ENCODE measurements around the gene SLC26A11. TPM values are rescaled to one million over a fixed set of nuclear protein-coding genes. Genes with fewer than 3 reads are reported as not detected.

The SLC26A11 gene
- total and polyA plus RNA-seq, 2 of the 13 experiments (the other 11 are each of a cell fraction or from before 2014, with no cell fraction given) = 8.7 to 13.2 TPM

DNA sequence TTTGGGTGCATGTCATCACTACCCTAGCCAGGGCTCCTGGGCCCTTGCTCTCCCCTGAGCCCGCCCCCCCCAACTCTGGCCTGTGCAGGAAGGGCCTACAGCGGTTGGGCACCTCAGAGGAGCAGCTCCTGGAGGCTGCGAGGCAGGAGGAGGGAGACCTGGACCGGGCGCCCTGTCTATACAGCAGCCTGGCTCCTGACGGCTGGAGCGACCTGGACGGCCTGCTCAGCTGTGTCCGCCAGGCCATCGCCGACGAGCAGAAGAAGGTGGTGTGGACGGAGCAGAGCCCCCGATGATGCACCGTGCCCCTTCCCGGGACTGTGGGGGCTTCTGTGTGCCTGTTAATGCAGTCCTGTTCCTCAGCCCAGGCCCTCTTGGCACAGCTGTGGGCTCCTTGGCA is 12.2 kb upstream of the SLC26A11 start:
- Histone ChIP-seq H3K79me2 (ENCODE audit: insufficient read depth, low read length) (no peaks in the 10 kb centered on the region), H4K20me1 (ENCODE audit: insufficient read depth, low read length) (no peaks in the 10 kb centered on the region), H3K27me3 (ENCODE audit: control insufficient read depth in 1 of 2, insufficient read depth in 2 of 2, low read length in 2 of 2) (no peaks in the 10 kb centered on the region), H3K4me3 (replicated peaks in 1 of 3; ENCODE audit: insufficient read depth in 1 of 3, low read depth in 2 of 3, low read length in 3 of 3) (no peak overlapping the region), H3K9me3 (ENCODE audit: low read length) (no peaks in the 10 kb centered on the region), H3K4me1 (ENCODE audit: insufficient read depth, low read length) (no peaks in the 10 kb centered on the region), H3K9ac (ENCODE audit: insufficient read depth, low read depth, low read length) (no peak overlapping the region), H3K27ac (ENCODE audit: extremely low read length, insufficient read depth, low read length) (no peak overlapping the region), H2AFZ (ENCODE audit: low read length) (no peak overlapping the region), H3K36me3 (replicated peaks in 1 of 2; ENCODE audit: control insufficient read depth in 1 of 2, insufficient read depth in 2 of 2, low read length in 2 of 2) (peaks cover 16 to 26% of the 10 kb centered on the region in 2 experiments), H3K4me2 (ENCODE audit: low read depth, low read length) (no peak overlapping the region)
- ATAC-seq (no peak), DNase-seq (ENCODE audit: low spot score) (no peak), FAIRE-seq (no peak)
- WGBS (ENCODE audit: low lambda C conversion rate) = 100% methylated on average over 3 of the region's 16 CpGs
- ChIA-PET CTCF (ENCODE audit: low intra/inter-chr PET ratio, low total read pairs) (no interaction called here), POLR2A (no interaction called here)
- BruUV-seq (replicated peaks) = no TSS peak
- in situ Hi-C loops (cut with HindIII; ENCODE audit: extremely low pct_ligation_motif_present, low pct_unique_long_range_greater_than_20kb) (no loop called here), intact Hi-C loops (cut with micrococcal nuclease; ENCODE audit: unreplicated experiment) (no loop called here)
- TF ChIP-seq ZNF280B (CRISPR knock-in tag; IDR thresholded peaks at IDR 0.05; ENCODE audit: borderline replicate concordance) (no peak), NFATC3 (CRISPR knock-in tag; IDR thresholded peaks at IDR 0.05) (no peak), ZNF761 (CRISPR knock-in tag; conservative IDR thresholded peaks at IDR 0.05) (no peak), ZBTB38 (CRISPR knock-in tag; IDR thresholded peaks at IDR 0.05) (0 out of 2 replicates have a peak, but pooled peaks have one; percentile 50), ZNF264 (CRISPR knock-in tag; IDR thresholded peaks at IDR 0.05) (no peak), MYPOP (CRISPR knock-in tag; IDR thresholded peaks at IDR 0.05) (no peak), AKAP8 (CRISPR knock-in tag; IDR thresholded peaks at IDR 0.05) (no peak), RBFOX2 (IDR thresholded peaks at IDR 0.05; ENCODE audit: low read depth, low read length) (0 out of 2 replicates have a peak, but pooled peaks have one; percentile 38), ZNF770 (CRISPR knock-in tag; IDR thresholded peaks at IDR 0.05) (no peak), NFIC (IDR thresholded peaks at IDR 0.05; ENCODE audit: low read length) (no peak), BCLAF1 (IDR thresholded peaks at IDR 0.05) (no peak), ZC3H13 (CRISPR knock-in tag; IDR thresholded peaks at IDR 0.05) (peak; percentile 69; the same call in 1 of the 2 replicates)

All from HepG2 (cell line).